Activated CD8-positive, alpha-beta memory T cell treated with anti-CD3 and anti-CD28 coated beads, Interleukin-2, amount 50 U/mL, for 1 hour (primary cell): ENCODE results near the gene HOXB5.

Experiments
- DNase-seq: peaks from one replicate; pipeline ENCODE4 v3.0.0-alpha.2; 2020; ENCODE audit errors: extremely low read depth

HOXB5 gene

DNA sequence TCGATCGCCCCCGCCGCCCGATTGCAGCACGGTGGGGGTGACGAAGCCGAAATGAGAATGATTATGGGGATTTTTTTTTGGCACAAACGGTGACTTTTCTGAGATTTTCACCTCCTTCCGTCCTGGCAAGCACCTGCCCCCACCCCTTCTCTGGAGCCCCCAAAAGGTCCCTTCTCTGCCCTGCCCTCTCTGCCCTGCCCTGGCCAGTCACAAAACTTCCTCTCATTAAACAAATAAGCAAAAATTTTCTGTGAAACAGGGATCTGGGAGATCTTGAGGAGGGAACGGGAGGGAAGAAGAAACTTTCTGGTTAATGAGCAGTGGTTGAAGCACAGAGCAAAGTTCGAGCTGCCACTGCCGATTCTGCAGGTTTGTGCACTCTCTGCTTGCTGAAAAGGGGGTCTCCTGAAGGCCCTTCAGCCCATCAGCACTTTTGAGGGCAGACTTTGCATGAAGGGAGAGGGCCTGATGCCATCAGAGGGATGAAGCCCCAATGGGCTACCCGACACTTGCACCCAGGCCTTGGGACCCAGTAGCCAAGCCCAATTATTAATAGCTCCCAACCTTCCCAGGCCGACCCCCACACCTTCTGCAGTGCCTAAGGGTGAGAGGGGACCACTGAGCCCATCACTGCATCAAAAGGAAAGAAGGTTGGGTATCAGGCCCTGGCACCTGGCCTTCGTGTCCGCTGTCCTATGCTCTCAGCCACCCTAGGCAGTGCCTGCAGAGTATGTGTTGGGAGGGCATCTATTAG is 22.6 kb upstream of the HOXB5 start:
- no peak for DNase-seq

DNA sequence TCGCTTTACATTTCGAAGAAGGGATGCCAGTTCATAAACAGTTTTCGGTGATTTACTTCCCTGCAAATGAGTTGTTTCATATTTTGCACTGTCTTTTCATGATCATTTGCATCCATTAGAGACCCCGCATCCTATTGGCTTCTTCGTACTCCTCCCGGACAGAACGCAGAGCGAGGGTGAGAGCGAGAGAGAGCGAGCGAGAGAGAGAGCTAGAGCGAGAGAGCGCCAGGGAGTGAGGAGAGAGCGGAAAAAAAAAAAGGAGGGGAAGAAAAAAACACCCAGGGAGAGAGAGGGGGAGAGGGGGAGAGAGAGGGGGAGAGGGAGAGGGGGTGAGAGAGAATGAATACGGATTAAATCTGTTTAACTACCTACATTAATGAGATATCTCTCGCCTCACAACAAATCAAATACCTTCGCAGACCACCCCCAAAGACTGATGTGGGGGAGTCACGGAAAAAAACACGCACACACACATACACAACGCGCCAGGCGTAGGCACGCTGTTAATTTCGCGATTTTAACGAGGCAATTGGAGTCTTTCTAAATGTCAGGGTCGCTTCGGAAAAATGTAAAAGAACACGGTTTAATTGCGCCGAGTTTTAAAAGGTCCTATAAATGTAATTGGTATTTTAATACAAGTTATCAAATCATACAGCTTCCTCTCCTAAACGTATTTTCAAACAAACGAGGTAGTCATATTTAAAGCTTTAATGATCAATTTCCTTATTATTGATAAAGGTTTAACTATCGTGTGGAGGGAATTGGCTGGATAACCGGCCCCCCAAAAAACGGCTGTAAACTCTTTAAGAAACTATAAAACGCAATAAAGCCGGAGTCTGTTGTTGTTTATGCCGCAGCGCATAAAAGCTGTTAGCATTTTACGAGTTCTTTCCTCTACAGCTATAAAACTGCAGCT is 21.7 kb upstream of the HOXB5 start, which contains the start of gene HOXB8:
TSS of gene HOXB8 (minus strand) at position 246 of the 916 bp plus-strand sequence. CDS start 588 bp downstream, outside the sequence.
- DNase-seq: no peak

DNA sequence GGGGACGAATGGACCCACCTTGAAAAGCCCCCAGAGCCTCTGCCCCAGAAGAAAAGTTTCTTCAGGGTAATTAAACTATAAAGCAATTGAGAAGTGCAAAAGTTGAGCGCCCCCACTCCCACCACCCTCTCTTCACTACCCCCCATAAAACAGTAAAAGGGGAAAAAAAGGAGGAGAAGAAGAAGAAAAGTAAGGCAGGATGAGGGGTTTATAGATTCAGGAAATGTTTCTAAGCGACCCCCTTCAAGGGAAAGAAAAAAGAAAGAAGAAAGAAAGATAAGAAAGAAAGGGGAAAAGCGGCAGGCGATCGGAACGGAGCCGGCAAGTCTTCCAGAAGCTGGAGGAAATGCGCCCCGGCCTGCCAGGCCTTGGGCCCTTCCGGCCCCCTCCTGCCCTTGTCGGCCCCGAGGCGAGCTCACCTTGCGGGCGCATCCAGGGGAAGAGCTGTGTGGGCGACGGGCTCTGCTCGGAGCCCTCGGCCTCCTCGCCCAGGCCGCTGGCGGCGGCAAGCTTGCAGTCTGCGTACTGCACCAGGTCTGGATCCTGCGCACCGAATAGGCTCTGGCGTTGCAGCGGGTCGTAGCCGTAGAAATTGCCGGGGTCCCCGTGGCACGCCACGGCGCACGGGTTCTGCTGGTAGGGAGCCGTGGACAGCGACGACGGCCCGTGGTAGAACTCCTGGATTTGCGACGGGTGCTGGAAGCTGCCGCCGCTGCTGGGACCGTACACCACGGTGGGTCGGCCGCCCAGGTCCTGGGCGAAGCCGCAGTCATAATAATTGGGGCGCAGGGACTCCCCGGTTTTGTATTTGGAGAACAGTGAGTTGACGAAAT is 20.5 kb upstream of the HOXB5 start:
- DNase-seq: no peak

- no peak for DNase-seq
These were observed 19.5 kb upstream of the HOXB5 start for GRCh38 chr17:48612854-48613691.

- no peak for DNase-seq
These were observed 18.9 kb upstream of the HOXB5 start for GRCh38 chr17:48612456-48612853.

- DNase-seq: no peak
These were observed 18.3 kb upstream of the HOXB5 start for GRCh38 chr17:48611681-48612455.

DNA sequence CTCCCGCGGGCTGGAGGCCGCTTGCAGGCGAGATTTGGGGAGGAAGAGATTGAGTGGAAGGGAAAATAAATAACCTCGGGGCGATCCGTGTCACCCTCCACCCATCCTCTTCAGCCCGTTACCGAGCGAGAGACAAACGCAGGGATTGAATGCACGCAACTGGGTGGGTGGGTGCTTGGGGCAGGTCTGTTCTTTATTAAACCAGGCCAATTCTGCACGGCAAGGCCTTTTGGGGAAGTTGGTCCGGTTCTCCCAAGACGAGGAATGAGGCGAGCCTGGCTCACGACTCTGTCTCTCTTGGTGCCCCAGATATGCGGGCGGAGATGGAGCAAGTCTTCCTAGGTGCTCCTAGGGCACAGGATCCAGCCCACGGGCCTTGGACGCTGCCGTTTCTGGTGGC is 17.6 kb upstream of the HOXB5 start:
- DNase-seq: no peak

DNA sequence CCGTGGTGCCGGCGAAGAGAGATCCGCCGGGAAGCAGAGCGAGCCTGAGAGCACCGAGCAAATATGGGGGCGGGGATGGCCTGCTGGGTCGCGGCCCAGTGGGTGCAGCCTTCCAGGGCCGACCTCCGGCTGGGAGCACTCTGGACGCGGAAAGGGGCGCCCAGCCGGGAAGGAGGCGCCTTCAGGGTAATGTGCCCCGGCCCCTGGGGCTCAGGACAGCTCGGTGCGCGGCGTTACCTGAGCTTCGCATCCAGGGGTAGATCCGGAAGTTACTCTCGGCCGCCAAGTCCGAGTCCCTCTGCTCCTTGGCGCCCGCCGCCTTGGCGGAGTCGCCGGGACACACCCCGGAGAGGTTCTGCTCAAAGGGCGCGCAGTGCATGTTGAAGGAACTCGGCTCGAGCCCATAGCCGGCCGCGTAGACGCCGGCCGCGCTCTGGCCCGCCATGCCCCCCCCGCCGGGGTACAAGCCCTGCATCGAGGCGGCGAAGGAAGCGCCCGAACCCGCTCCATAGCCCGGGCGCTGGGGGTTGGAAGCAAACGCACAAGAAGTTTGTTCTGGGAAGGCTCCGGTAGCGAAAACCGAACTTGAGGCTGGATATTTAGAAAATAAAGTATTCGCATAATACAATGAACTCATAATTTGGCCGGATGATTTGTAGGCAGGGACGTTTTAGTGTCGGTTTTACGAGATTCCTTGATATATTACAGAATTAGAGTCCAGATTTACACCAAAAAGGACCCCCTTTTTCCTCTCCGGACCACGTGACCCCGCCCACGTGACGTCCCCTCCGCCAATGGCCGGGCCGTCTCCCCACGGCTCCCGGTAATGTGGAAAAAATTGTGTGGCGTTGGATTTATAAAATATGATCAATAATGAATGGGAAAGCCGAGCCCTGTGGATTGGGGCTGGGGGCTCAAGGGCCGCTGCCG is 17.0 kb upstream of the HOXB5 start, which contains the start of gene HOXB7:
TSS of gene HOXB7 (minus strand) at position 736 of the 930 bp plus-strand sequence. CDS start at position 637, 99 bp downstream.
- no peak for DNase-seq

GRCh38 chr17:48609759-48610281 is 16.2 kb upstream of the HOXB5 start:
- DNase-seq: no peak

- no peak for DNase-seq
These were observed 15.5 kb upstream of the HOXB5 start for GRCh38 chr17:48609033-48609432.

DNA sequence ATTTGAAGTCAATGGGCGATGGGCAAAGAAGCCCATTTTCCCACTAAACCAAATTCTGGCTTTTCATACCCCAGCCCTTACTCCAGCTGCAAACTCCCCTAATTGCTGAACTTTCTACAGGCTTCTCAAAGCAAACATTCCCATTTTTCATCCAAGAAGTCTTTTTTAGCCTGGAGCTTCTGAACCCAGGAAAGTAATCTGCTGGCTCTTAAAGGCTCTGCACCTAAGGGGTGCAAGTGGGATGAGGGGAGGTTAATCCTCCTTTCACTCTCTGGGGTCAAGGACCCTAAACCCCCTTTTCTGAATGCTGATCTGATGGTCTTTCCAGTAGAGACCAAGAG is 14.9 kb upstream of the HOXB5 start:
- no peak for DNase-seq

DNA sequence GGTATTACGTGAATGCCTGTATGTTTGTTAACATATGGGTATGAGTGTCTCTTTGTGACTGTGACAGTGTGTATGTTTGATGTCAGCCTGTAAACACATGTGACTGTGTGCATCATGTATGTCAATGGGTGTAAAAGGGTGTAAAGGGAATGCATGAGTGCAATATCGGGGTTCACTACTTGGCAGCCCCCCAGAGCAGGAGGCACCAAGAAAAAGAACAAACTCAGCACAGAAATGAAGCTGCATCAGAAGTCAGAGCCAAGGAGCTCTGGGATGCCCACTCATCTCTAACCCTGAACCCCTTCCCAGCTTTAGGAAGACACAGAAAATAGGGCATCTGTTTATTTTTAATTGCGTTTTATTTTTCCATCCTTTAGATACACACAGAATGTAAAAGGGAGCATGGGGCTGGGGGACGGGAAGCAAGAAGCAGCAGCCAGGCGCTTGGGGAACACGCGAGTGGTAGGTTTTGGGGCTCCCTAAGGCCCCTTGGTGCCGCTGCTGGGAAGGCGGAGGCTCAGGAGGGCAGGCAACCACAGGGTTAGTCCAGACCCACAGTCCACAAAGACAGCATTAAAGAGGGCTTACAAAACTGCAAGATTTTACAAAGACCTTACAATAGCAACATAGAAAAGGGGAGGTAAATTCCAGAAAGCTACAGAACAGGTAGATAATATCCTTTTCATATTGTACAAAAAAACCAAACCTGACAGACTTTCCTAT is 13.5 kb upstream of the HOXB5 start:
- no peak for DNase-seq

GRCh38 chr17:48605991-48606891 is 12.7 kb upstream of the HOXB5 start:
- no peak for DNase-seq

GRCh38 chr17:48605409-48605919 is 11.9 kb upstream of the HOXB5 start:
- no peak for DNase-seq

DNA sequence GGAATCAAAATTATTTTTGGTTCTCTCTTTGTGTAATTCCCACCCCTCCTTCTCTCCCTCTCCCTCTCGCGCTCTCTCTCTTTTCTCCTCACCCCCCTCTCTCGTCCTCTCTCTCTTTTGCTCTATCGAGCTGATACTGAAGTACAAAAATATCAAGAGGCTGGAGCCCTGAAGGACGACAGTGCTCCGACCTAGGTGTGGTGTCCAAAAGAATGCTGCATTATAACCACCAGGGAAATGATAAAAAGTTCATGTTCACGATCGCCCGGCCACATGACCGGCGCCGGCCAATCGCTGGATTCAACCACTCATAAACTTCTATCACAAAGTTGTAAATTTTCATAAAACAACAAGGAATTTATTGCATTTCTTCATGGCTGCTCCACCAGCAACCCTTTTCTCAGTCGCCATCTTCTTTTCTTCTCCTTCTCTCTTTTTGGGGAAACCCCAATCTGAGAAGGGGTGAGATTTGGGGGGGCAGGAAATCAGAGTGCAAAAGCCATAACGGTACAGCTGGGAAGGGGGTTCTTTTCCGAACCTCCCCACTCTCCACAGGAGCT is 11.3 kb upstream of the HOXB5 start, which contains the start of gene HOXB6:
TSS of gene HOXB6 (minus strand) at position 217 of the 560 bp plus-strand sequence. CDS start 6,836 bp downstream, outside the sequence.
- DNase-seq: no peak
